ENCODE data around the gene TANGO6.

Gene TANGO6

GRCh38 chr16:68851601-68852000 is 8.3 kb downstream of the TANGO6 start:
- Histone ChIP-seq H3K9me2 (replicated peaks; ENCODE audit: insufficient read depth, low read length) (no peaks in the 10 kb centered on the region), H3K4me2 (ENCODE audit: low read depth, low read length) (no peak overlapping the region), H2AFZ (ENCODE audit: low read length) (no peak overlapping the region), H4K20me1 (ENCODE audit: insufficient read depth, low read length) (no peaks in the 10 kb centered on the region), H3K27me3 (replicated peaks; ENCODE audit: insufficient read depth, low read length) (no peaks in the 10 kb centered on the region), H3K4me3 (ENCODE audit: low read length) (no peak overlapping the region), H3K27ac (ENCODE audit: low read length) (no peak overlapping the region), H3K9ac (ENCODE audit: low read length) (no peak overlapping the region), H3K9me3 (replicated peaks; ENCODE audit: insufficient read depth, low read length) (no peaks in the 10 kb centered on the region), H3K4me1 (ENCODE audit: low read length) (no peaks in the 10 kb centered on the region), H3K36me3 (replicated peaks; ENCODE audit: insufficient read depth, low read length) (no peaks in the 10 kb centered on the region), H3F3A (ENCODE audit: insufficient read depth, low read length) (no peaks in the 10 kb centered on the region), H3K79me2 (ENCODE audit: low read length) (no peaks in the 10 kb centered on the region)
- TF ChIP-seq EZH2 (optimal IDR thresholded peaks at IDR 0.05; ENCODE audit: low read depth, low read length) (no peak), EZH2phosphoT487 (IDR thresholded peaks at IDR 0.05; ENCODE audit: low read length) (no peak), CTCF (IDR thresholded peaks at IDR 0.05; ENCODE audit: low read length) (no peak)
- DNase-seq: no peak

DNA sequence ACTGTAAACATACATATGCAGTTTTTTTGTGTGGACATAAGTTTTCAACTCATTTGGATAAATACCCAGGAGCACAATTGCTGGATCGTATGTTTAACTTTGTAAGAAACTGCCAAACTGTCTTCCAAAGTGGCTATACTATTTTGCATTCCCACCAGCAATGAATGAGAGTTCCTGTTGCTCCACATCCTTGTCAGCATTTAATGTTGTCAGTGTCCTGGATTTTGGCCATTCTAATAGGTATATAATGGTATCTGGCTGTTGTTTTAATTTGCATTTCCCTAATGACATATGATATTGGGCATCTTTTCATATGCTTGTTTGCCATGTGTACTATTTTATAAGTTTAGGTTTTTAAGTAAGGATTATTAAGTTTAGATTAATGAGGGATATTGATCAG is 14.1 kb downstream of the TANGO6 start:
- Histone ChIP-seq H3K36me3 (replicated peaks; ENCODE audit: insufficient read depth, low read length) (no peaks in the 10 kb centered on the region), H2AFZ (ENCODE audit: low read length) (no peak overlapping the region), H3K4me3 (ENCODE audit: low read length) (no peak overlapping the region), H3K79me2 (ENCODE audit: low read length) (no peaks in the 10 kb centered on the region), H3K27me3 (replicated peaks; ENCODE audit: insufficient read depth, low read length) (no peaks in the 10 kb centered on the region), H3K4me1 (ENCODE audit: low read length) (no peaks in the 10 kb centered on the region), H3K9ac (ENCODE audit: low read length) (no peak overlapping the region), H3K9me2 (replicated peaks; ENCODE audit: insufficient read depth, low read length) (no peaks in the 10 kb centered on the region), H3K27ac (ENCODE audit: low read length) (no peak overlapping the region), H4K20me1 (ENCODE audit: insufficient read depth, low read length) (no peaks in the 10 kb centered on the region), H3K4me2 (ENCODE audit: low read depth, low read length) (no peak overlapping the region), H3K9me3 (replicated peaks; ENCODE audit: insufficient read depth, low read length) (no peaks in the 10 kb centered on the region), H3F3A (ENCODE audit: insufficient read depth, low read length) (no peaks in the 10 kb centered on the region)
- DNase-seq: no peak
- TF ChIP-seq CTCF (IDR thresholded peaks at IDR 0.05; ENCODE audit: low read length): no peak
- no peak for TF ChIP-seq EZH2 (optimal IDR thresholded peaks at IDR 0.05; ENCODE audit: low read depth, low read length)
- no peak for TF ChIP-seq EZH2phosphoT487 (IDR thresholded peaks at IDR 0.05; ENCODE audit: low read length)

- no peaks in the 10 kb centered on the region for H3K36me3 ChIP-seq (replicated peaks; ENCODE audit: insufficient read depth, low read length)
- no peaks in the 10 kb centered on the region for H4K20me1 ChIP-seq (ENCODE audit: insufficient read depth, low read length)
- no peak overlapping the region for H3K27ac ChIP-seq (ENCODE audit: low read length)
- no peak for TF ChIP-seq CTCF (IDR thresholded peaks at IDR 0.05; ENCODE audit: low read length)
- no peak for TF ChIP-seq EZH2 (optimal IDR thresholded peaks at IDR 0.05; ENCODE audit: low read depth, low read length)
- no peak for TF ChIP-seq EZH2phosphoT487 (IDR thresholded peaks at IDR 0.05; ENCODE audit: low read length)
- no peaks in the 10 kb centered on the region for H3K27me3 ChIP-seq (replicated peaks; ENCODE audit: insufficient read depth, low read length)
- no peaks in the 10 kb centered on the region for H3K9me3 ChIP-seq (replicated peaks; ENCODE audit: insufficient read depth, low read length)
- H2AFZ ChIP-seq (ENCODE audit: low read length): no peak overlapping the region
- H3K79me2 ChIP-seq (ENCODE audit: low read length): no peaks in the 10 kb centered on the region
- H3F3A ChIP-seq (ENCODE audit: insufficient read depth, low read length): no peaks in the 10 kb centered on the region
- no peak for DNase-seq
- no peak overlapping the region for H3K9ac ChIP-seq (ENCODE audit: low read length)
- no peaks in the 10 kb centered on the region for H3K4me1 ChIP-seq (ENCODE audit: low read length)
- H3K9me2 ChIP-seq (replicated peaks; ENCODE audit: insufficient read depth, low read length): no peaks in the 10 kb centered on the region
- no peak overlapping the region for H3K4me2 ChIP-seq (ENCODE audit: low read depth, low read length)
- no peak overlapping the region for H3K4me3 ChIP-seq (ENCODE audit: low read length)
These were observed 16.5 kb downstream of the TANGO6 start for GRCh38 chr16:68859828-68860227.

Data from MM.1S (cell line).